WTC11 (cell line): ENCODE results near the gene VARS2. TPM values are rescaled to one million over a fixed set of nuclear protein-coding genes. Genes with fewer than 3 reads are reported as not detected.

Source experiments
- ATAC-seq: fragments of 200-7000 bp; cut with Tn5 transposase; 2 replicates; pipeline ENCODE4 v1.10.0; 2021; ENCODE audit warnings: mild to moderate bottlenecking, moderate library complexity
- CTCF ChIA-PET: fragments of 300-600 bp; sonication (Branson Sonifier 250); formaldehyde crosslinking; loops from one replicate; lab custom pipeline; 2021; ENCODE audit warnings: antibody characterized with exemption; lab: Charles Lee
- POLR2A ChIA-PET: fragments of 350-600 bp; sonication (Branson Sonifier 250); formaldehyde crosslinking; loops from one replicate; lab custom pipeline; 2021; ENCODE audit warnings: antibody characterized with exemption; lab: Charles Lee
- DNase-seq: peaks from one replicate; pipeline ENCODE4 v3.0.0; 2021; ENCODE audit warnings: low spot score
- H3K27ac Mint-ChIP-seq: 2 replicates; pipeline ENCODE4 v1.8.0; 2021; ENCODE audit warnings: mixed read lengths
- H3K27me3 Mint-ChIP-seq: 2 replicates; pipeline ENCODE4 v1.8.0; 2021; ENCODE audit warnings: low read depth, mild to moderate bottlenecking, moderate library complexity, mixed read lengths
- H3K36me3 Mint-ChIP-seq: 2 replicates; pipeline ENCODE4 v1.8.0; 2021; ENCODE audit warnings: mixed read lengths
- H3K4me1 Mint-ChIP-seq: 2 replicates; pipeline ENCODE4 v1.8.0; 2022; ENCODE audit warnings: mixed read lengths
- H3K4me3 Mint-ChIP-seq: 2 replicates; pipeline ENCODE4 v1.8.0; 2021; ENCODE audit warnings: mild to moderate bottlenecking, moderate library complexity, mixed read lengths
- H3K9me3 Mint-ChIP-seq: 2 replicates; pipeline ENCODE4 v1.8.0; 2021; ENCODE audit warnings: mixed read lengths
- ATF1 ChIP-seq: sonication (generic); formaldehyde crosslinking; IDR thresholded peaks from 2 replicates; pipeline ENCODE4 v1.8.1; 2023; ENCODE audit warnings: mild to moderate bottlenecking, moderate library complexity, missing genetic modification reagents
- ATF6 ChIP-seq: sonication (generic); formaldehyde crosslinking; IDR thresholded peaks from 2 replicates; pipeline ENCODE4 v1.8.1; 2023; ENCODE audit warnings: mild to moderate bottlenecking, missing genetic modification reagents
- CREM ChIP-seq: sonication (generic); formaldehyde crosslinking; IDR thresholded peaks from 2 replicates; pipeline ENCODE4 v1.8.1; 2022; ENCODE audit warnings: mild to moderate bottlenecking, missing genetic modification reagents, moderate library complexity
- E2F5 ChIP-seq: sonication (generic); formaldehyde crosslinking; IDR thresholded peaks from 2 replicates; pipeline ENCODE4 v1.8.1; 2022; ENCODE audit warnings: mild to moderate bottlenecking, moderate library complexity, missing genetic modification reagents
- HMGXB4 ChIP-seq: sonication (generic); formaldehyde crosslinking; IDR thresholded peaks from 2 replicates; pipeline ENCODE4 v1.8.1; 2023; ENCODE audit warnings: mild to moderate bottlenecking, moderate library complexity, missing genetic modification reagents
- MAX ChIP-seq: sonication (generic); formaldehyde crosslinking; IDR thresholded peaks from 2 replicates; pipeline ENCODE4 v1.8.0; 2022; ENCODE audit warnings: mild to moderate bottlenecking, missing genetic modification reagents
- MXD4 ChIP-seq: fragments of 250-450 bp; sonication (Bioruptor Pico); IDR thresholded peaks from 2 replicates; pipeline ENCODE4 v1.8.0; 2021; ENCODE audit warnings: mild to moderate bottlenecking, moderate library complexity, borderline replicate concordance
- MYBL2 ChIP-seq: sonication (generic); formaldehyde crosslinking; IDR thresholded peaks from 2 replicates; pipeline ENCODE4 v1.8.1; 2023; ENCODE audit warnings: mild to moderate bottlenecking, moderate library complexity, missing genetic modification reagents
- SMAD3 ChIP-seq: sonication (generic); formaldehyde crosslinking; IDR thresholded peaks from 2 replicates; pipeline ENCODE4 v1.8.0; 2022; ENCODE audit warnings: missing genetic modification reagents, mild to moderate bottlenecking, borderline replicate concordance
- ZBTB21 ChIP-seq: sonication (generic); formaldehyde crosslinking; IDR thresholded peaks from 2 replicates; pipeline ENCODE4 v1.8.1; 2023; ENCODE audit warnings: mild to moderate bottlenecking, missing genetic modification reagents, borderline replicate concordance
- ZNF219 ChIP-seq: sonication (generic); formaldehyde crosslinking; IDR thresholded peaks from 2 replicates; pipeline ENCODE4 v1.8.0; 2023; ENCODE audit warnings: missing genetic modification reagents, mild to moderate bottlenecking, borderline replicate concordance
- ZNF232 ChIP-seq: sonication (generic); formaldehyde crosslinking; IDR thresholded peaks from 2 replicates; pipeline ENCODE4 v1.8.0; 2022; ENCODE audit warnings: mild to moderate bottlenecking, missing genetic modification reagents
- ZNF396 ChIP-seq: fragments of 250-450 bp; sonication (Bioruptor Pico); IDR thresholded peaks from 2 replicates; pipeline ENCODE4 v1.8.0; 2021; ENCODE audit warnings: mild to moderate bottlenecking, moderate library complexity, borderline replicate concordance
- ZNF416 ChIP-seq: fragments of 250-450 bp; sonication (Bioruptor Pico); IDR thresholded peaks from 2 replicates; pipeline ENCODE4 v1.9.0; 2021; ENCODE audit warnings: mild to moderate bottlenecking, inconsistent platforms
- ZNF423 ChIP-seq: fragments of 250-450 bp; sonication (Bioruptor Pico); IDR thresholded peaks from 2 replicates; pipeline ENCODE4 v2.1.2; 2022; ENCODE audit warnings: mild to moderate bottlenecking, moderate library complexity
- ZNF512 ChIP-seq: sonication (generic); formaldehyde crosslinking; IDR thresholded peaks from 2 replicates; pipeline ENCODE4 v1.8.1; 2022; ENCODE audit warnings: missing genetic modification reagents, borderline replicate concordance
- total RNA-seq: library from RNA; stranded (reverse); gene quantifications from 3 replicates; pipeline ENCODE4 v1.2.3, GENCODE V29; 2021

Gene VARS2
- total RNA-seq, 1 experiment from 2014 or later = 65.6 TPM

- CTCF ChIA-PET = interaction anchor here (0.6 to 13.3 kb wide), 14 partner anchors 23 to 283 kb away, joined by 3 to 164 read pairs (median 5); partner anchors contain the start of genes GTF2H4 and VARS2
Measured at GRCh38 chr6:30884521-30885480, 29.2 kb upstream of the VARS2 start.

GRCh38 chr6:30885481-30885998 is 28.5 kb upstream of the VARS2 start:
- DNase-seq (no peak), ATAC-seq (no peak)
- H3K4me3 Mint-ChIP-seq = peak overlapping the region; percentile 83
- ChIA-PET POLR2A (interaction anchor here (0.6 to 3.0 kb wide), 4 partner anchors 22 to 287 kb away, joined by 3 to 17 read pairs (median 3); partner anchors contain the start of gene GTF2H4), CTCF (interaction anchor here (0.6 to 13.3 kb wide), 10 partner anchors 22 to 206 kb away, joined by 3 to 164 read pairs (median 6); partner anchors contain the start of gene VARS2)
- H3K4me1 Mint-ChIP-seq = peaks cover 69% of the 10 kb centered on the region
- H3K27ac Mint-ChIP-seq = peak overlapping the region; percentile 99
- peaks cover 18% of the 10 kb centered on the region for H3K36me3 Mint-ChIP-seq
- no peaks in the 10 kb centered on the region for H3K27me3 Mint-ChIP-seq
- no peaks in the 10 kb centered on the region for H3K9me3 Mint-ChIP-seq
- no peak for TF ChIP-seq ZNF512 (CRISPR knock-in tag)
- TF ChIP-seq HMGXB4 = no peak
- TF ChIP-seq ZNF423 (CRISPR knock-in tag) = no peak
- no peak for TF ChIP-seq ZNF396
- TF ChIP-seq ZNF219 (CRISPR knock-in tag) = no peak
- TF ChIP-seq ZNF232 = no peak
- TF ChIP-seq ATF6 (CRISPR knock-in tag) = no peak
- no peak for TF ChIP-seq ZBTB21 (CRISPR knock-in tag)
- TF ChIP-seq CREM (CRISPR knock-in tag) = no peak
- no peak for TF ChIP-seq ATF1
- no peak for TF ChIP-seq SMAD3 (CRISPR knock-in tag)
- TF ChIP-seq MXD4 (CRISPR knock-in tag) = no peak
- no peak for TF ChIP-seq MYBL2
- TF ChIP-seq ZNF416 (CRISPR knock-in tag) = no peak

More at GRCh38 chr6:30884521-30885480, 29.2 kb upstream of the VARS2 start:
- no peaks in the 10 kb centered on the region for H3K9me3 Mint-ChIP-seq
- 0 out of 2 replicates have a peak, but pooled peaks have one; percentile 34 for TF ChIP-seq E2F5
- TF ChIP-seq ATF6 (CRISPR knock-in tag) = no peak
- 0 out of 2 replicates have a peak, but pooled peaks have one; percentile 8 for TF ChIP-seq MAX (CRISPR knock-in tag)
- POLR2A ChIA-PET = interaction anchor here (0.6 to 3.0 kb wide), 3 partner anchors 32 to 48 kb away, joined by 3 to 17 read pairs (median 3); no protein-coding TSS in a partner anchor
- peaks cover 11% of the 10 kb centered on the region for H3K36me3 Mint-ChIP-seq
- H3K4me3 Mint-ChIP-seq = peak overlapping the region; percentile 83
- peak overlapping the region; percentile 70 for H3K27ac Mint-ChIP-seq
- H3K4me1 Mint-ChIP-seq = peaks cover 69% of the 10 kb centered on the region
- no peaks in the 10 kb centered on the region for H3K27me3 Mint-ChIP-seq
- ATAC-seq (peak; percentile 1), DNase-seq (peak; percentile 57)
